Gastroesophageal sphincter (tissue), 4 donors: Measurements from ENCODE around the gene HBP1. TPM values are rescaled to one million over a fixed set of nuclear protein-coding genes. Genes with fewer than 3 reads are reported as not detected.

Source experiments
- ATAC-seq: fragments of 150-250 bp; one replicate; pipeline ENCODE4 v1.9.1; 2016; ENCODE audit warnings: mild to moderate bottlenecking, moderate library complexity
- H3K27ac ChIP-seq, 4 donors: fragments of 200-600 bp; sonication (generic) in 3 of 4; 1 replicate in 3 of 4; 2 replicates in 1 of 4; pipeline ENCODE4 v1.5.1; 2016 to 2019
- H3K27me3 ChIP-seq: fragments of 200-600 bp; sonication (generic); one replicate; pipeline ENCODE4 v1.5.1; 2019
- H3K36me3 ChIP-seq, 2 donors: fragments of 200-600 bp; sonication (generic); one replicate each; pipeline ENCODE4 v1.5.1; 2019; ENCODE audit warnings: control low read depth in 1 of 2
- H3K4me1 ChIP-seq, 3 donors: fragments of 200-600 bp; sonication (generic); 1 replicate in 2 of 3; 2 replicates in 1 of 3; pipeline ENCODE4 v1.5.1; 2016 to 2019; ENCODE audit warnings: control low read depth in 2 of 3
- H3K4me3 ChIP-seq, 2 donors: fragments of 200-600 bp; sonication (generic); one replicate each; pipeline ENCODE4 v1.5.1; 2019; ENCODE audit warnings: mild to moderate bottlenecking in 1 of 2, moderate library complexity in 1 of 2
- H3K9me3 ChIP-seq, 3 donors: fragments of 200-600 bp; sonication (generic); one replicate each; pipeline ENCODE4 v1.5.1; 2017 to 2019; ENCODE audit warnings: control low read depth in 2 of 3
- EP300 ChIP-seq: sonication (generic); formaldehyde crosslinking; IDR thresholded peaks from one replicate; pipeline ENCODE4 v1.6.1; 2017; ENCODE audit warnings: antibody characterized with exemption, mild to moderate bottlenecking
- POLR2A ChIP-seq, 2 donors: fragments of 450-650 bp; IDR thresholded peaks; one replicate each; pipeline ENCODE4 v1.6.1; 2017; ENCODE audit warnings: antibody characterized with exemption in 2 of 2, mild to moderate bottlenecking in 2 of 2, moderate library complexity in 1 of 2
- POLR2AphosphoS5 ChIP-seq: sonication (generic); formaldehyde crosslinking; IDR thresholded peaks from one replicate; pipeline ENCODE4 v1.6.1; 2017; ENCODE audit warnings: antibody characterized with exemption
- WGBS, 2 donors: methylation state at CpG; one replicate each; pipeline ENCODE4 v1.1.5; 2018; ENCODE audit warnings: low coverage in 1 of 2; 5-methylcytosine and 5-hydroxymethylcytosine counted together
- total RNA-seq, 4 donors: library from RNA; depleted of rRNA; stranded (reverse); fragments of >200 nt; gene quantifications; one replicate each; pipeline ENCODE4 v1.1.0, GENCODE V29; 2016
- TF ChIP-seq, protein P1 (sequence below), 4 experiments: fragments of 200-600 bp in 2 of 4; fragments of 450-650 bp in 2 of 4; sonication (generic) in 1 of 4; IDR thresholded peaks; one replicate each; pipeline ENCODE4 v1.5.1; 2017 to 2019; ENCODE audit warnings: antibody characterized with exemption in 4 of 4, mild to moderate bottlenecking in 2 of 4, moderate library complexity in 2 of 4

The HBP1 gene
- total RNA-seq, 4 donors from 2014 or later: 57.1 to 126 (median 118) TPM

DNA sequence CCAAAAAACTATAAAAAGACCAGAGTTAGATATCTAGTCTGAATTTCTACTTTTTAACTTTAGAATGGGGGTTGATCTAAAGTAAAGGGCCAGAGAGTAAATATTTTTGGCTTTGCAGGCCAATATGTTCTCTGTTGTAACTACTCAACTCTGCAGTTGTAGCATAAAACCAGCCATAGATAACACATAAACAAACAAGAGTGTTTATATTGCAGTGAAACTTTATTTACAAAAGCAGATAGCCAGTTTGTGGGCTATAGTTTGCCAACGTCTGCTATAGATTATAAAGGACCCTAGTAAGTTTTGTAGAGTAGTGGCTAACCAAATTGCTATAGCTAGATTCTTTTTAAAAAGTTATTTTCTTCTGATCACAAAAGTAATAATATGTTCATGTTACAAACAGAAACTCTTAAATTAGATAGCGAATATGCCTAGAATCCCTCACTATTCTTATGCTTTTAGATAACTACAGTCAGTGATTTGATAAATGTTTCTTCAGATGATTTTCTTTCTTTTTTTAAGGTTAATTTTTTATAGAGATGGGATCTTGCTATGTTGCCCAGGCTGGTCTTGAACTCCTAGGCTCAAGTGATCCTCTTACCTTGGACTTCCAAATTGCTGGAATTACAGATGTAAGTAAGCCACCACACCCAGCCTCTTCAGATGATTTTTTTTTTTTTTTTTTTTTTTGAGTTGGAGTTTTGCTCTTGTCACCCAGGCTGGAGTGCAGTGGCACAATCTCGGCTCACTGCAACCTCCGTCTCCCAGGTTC lies 23.6 kb upstream of the HBP1 start:
- no peaks in the 10 kb centered on the region for H3K36me3 ChIP-seq
- peaks cover 0 to 29% (median 2%) of the 10 kb centered on the region in 3 donors for H3K4me1 ChIP-seq
- 79 to 87% methylated on average over 4 of the region's 4 CpGs for WGBS, 2 donors
- no peak overlapping the region for H3K27ac ChIP-seq
- H3K27me3 ChIP-seq: no peaks in the 10 kb centered on the region
- TF ChIP-seq, protein P1, sequence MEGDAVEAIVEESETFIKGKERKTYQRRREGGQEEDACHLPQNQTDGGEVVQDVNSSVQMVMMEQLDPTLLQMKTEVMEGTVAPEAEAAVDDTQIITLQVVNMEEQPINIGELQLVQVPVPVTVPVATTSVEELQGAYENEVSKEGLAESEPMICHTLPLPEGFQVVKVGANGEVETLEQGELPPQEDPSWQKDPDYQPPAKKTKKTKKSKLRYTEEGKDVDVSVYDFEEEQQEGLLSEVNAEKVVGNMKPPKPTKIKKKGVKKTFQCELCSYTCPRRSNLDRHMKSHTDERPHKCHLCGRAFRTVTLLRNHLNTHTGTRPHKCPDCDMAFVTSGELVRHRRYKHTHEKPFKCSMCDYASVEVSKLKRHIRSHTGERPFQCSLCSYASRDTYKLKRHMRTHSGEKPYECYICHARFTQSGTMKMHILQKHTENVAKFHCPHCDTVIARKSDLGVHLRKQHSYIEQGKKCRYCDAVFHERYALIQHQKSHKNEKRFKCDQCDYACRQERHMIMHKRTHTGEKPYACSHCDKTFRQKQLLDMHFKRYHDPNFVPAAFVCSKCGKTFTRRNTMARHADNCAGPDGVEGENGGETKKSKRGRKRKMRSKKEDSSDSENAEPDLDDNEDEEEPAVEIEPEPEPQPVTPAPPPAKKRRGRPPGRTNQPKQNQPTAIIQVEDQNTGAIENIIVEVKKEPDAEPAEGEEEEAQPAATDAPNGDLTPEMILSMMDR (IDR thresholded peaks at IDR 0.05): no peak
- no peak for TF ChIP-seq POLR2AphosphoS5
- TF ChIP-seq POLR2A (IDR thresholded peaks at IDR 0.05): no peak
- no peak for TF ChIP-seq EP300
- H3K4me3 ChIP-seq: no peak overlapping the region
- no peaks in the 10 kb centered on the region for H3K9me3 ChIP-seq
- ATAC-seq: no peak

DNA sequence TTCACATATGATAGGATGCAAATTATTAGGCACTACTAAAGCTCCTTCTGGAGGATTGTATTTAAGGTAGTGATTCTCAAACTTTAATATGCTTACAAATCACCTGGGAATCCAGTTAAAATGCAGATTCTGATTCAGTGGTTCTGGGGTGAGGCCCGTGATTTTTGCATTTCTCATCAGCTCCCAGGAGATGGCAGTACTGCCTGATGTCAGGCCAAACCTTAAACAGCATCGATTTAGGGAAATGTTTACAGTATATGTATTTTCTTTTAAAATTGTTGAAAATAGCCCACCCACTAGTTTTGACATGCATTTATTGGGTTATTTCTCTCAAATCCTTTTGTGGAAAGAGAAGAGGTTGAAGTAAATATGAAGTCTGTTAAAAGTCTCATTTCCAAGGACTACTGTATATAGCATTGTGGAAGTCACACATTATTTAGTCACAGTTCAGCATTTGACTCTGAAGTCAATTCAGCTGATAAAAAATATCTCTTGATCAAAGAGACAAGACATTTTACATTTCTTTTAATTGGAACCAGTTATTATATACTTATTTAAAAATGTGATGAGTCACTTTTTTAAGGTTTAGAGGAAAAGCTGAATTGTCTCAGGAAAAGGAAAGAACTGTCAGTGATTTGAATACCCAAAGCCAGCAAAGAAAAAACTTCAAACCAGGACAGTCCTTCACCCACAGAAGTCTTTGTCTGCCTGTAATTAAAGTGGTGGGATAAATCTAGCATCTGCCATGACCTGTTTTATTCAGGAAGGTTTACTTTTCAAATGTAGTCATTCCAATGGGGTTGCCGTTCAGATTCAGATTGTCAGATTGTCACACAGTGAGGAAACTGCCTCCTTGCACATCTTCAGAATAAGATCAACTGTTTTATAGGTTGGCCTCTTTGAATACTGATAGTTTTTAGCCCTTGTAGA lies 21.1 kb upstream of the HBP1 start:
- Histone ChIP-seq H3K9me3 (no peaks in the 10 kb centered on the region), H3K36me3 (peaks cover 0 to 13% of the 10 kb centered on the region in 2 donors), H3K4me1 (peaks cover 0 to 36% (median 2%) of the 10 kb centered on the region in 3 donors), H3K27ac (peak overlapping the region in 1 of 4 donors; percentile 36), H3K27me3 (no peaks in the 10 kb centered on the region), H3K4me3 (no peak overlapping the region)
- TF ChIP-seq POLR2A (IDR thresholded peaks at IDR 0.05) (no peak), EP300 (no peak), POLR2AphosphoS5 (no peak)
- TF ChIP-seq, protein P1 (IDR thresholded peaks at IDR 0.05): peak; percentile 31 to 75 (median 55)
- WGBS, 2 donors: 11 to 18% methylated on average over 3 of the region's 3 CpGs
- peak; percentile 43 for ATAC-seq

DNA sequence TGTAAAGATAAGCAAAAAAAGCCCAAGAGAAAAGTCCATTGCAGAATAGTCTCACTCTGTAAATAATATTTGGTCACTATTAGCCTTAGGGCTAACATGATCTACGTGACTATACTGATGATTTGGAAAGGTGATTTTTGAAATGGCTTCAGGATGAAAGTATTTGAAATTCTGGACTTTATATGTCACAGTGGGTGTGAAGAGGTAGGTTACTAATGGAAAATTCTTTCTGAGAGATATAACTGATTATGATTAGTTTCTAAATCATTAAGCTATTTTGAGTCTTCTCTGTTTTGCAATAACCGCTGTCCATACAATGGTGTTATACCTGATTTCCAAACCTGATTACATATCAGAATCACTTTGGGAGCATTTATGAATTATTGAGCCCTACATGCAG lies 20.1 kb upstream of the HBP1 start:
- Histone ChIP-seq H3K27ac (no peak overlapping the region), H3K36me3 (peaks cover 0 to 23% of the 10 kb centered on the region in 2 donors), H3K27me3 (no peaks in the 10 kb centered on the region), H3K4me1 (peaks cover 0 to 36% (median 2%) of the 10 kb centered on the region in 3 donors), H3K4me3 (no peak overlapping the region), H3K9me3 (no peaks in the 10 kb centered on the region)
- 92 to 94% methylated on average over 2 of the region's 2 CpGs for WGBS, 2 donors
- ATAC-seq: no peak
- TF ChIP-seq POLR2AphosphoS5 (no peak), EP300 (no peak), POLR2A (IDR thresholded peaks at IDR 0.05) (no peak)
- TF ChIP-seq, protein P1 (IDR thresholded peaks at IDR 0.05): no peak

DNA sequence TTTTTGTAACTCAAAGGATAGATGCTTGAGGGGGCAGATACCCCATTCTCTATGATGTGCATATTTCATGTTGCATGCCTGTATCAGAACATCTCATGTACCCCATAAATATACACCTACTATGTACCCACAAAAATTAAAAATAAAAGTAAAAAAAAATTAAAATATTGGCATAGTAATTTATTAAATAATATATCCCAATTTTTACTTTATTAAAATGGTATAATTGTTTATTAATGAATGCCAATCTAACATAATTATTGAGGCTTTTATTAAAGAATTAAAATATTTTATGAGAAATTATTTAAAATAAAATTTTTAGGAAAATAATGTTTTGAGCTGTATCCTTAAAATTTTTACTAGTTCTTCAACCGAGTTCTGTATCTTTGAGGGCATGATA lies 18.9 kb upstream of the HBP1 start:
- no peaks in the 10 kb centered on the region for H3K9me3 ChIP-seq
- no peak for ATAC-seq
- H3K4me3 ChIP-seq: no peak overlapping the region
- no peak overlapping the region for H3K27ac ChIP-seq
- H3K27me3 ChIP-seq: no peaks in the 10 kb centered on the region
- peaks cover 0 to 28% of the 10 kb centered on the region in 2 donors for H3K36me3 ChIP-seq
- H3K4me1 ChIP-seq: peaks cover 0 to 36% (median 2%) of the 10 kb centered on the region in 3 donors
- 78 to 91% methylated on average over 1 of the region's 1 CpG for WGBS, 2 donors
- TF ChIP-seq POLR2AphosphoS5: no peak
- TF ChIP-seq EP300: no peak
- no peak for TF ChIP-seq POLR2A (IDR thresholded peaks at IDR 0.05)
- TF ChIP-seq, protein P1 (IDR thresholded peaks at IDR 0.05): no peak
